Measurements from ENCODE around the gene MYEF2. TPM values are rescaled to one million over a fixed set of nuclear protein-coding genes. Genes with fewer than 3 reads are reported as not detected.

The MYEF2 gene
- total and polyA plus RNA-seq, 2 of the 8 experiments (the other 6 are each of a cell fraction or from before 2014, with no cell fraction given) = 18.9 to 79.2 TPM

- TF ChIP-seq CTCF (IDR thresholded peaks at IDR 0.05; ENCODE audit: control extremely low read depth in 1 of 3, insufficient read depth in 1 of 3, low read depth in 1 of 3, low read length in 3 of 3) (no peak), E2F6 (IDR thresholded peaks at IDR 0.05) (no peak), EP300 (IDR thresholded peaks at IDR 0.05; ENCODE audit: borderline replicate concordance in 1 of 2, low read depth in 2 of 2, low read length in 2 of 2) (0 out of 3 replicates have a peak, but pooled peaks of 1 of the 2 experiments have one; percentile 17), RBBP5 (IDR thresholded peaks at IDR 0.05; ENCODE audit: borderline replicate concordance, low read depth, low read length) (no peak), TAF7 (optimal IDR thresholded peaks at IDR 0.05; ENCODE audit: borderline replicate concordance, low read depth, low read length) (peak; percentile 45), YY1 (IDR thresholded peaks at IDR 0.05; ENCODE audit: low read depth, low read length) (no peak), BACH1 (IDR thresholded peaks at IDR 0.05; ENCODE audit: low read length) (no peak), RAD21 (IDR thresholded peaks at IDR 0.05 in 1 of 2, conservative IDR thresholded peaks at IDR 0.05 in 1 of 2; ENCODE audit: low read depth in 2 of 2, low read length in 2 of 2) (peak in 1 of 2 experiments; percentile 19; a peak in 1 of 4 replicates), SIN3A (conservative IDR thresholded peaks at IDR 0.05 in 1 of 2, IDR thresholded peaks at IDR 0.05 in 1 of 2; ENCODE audit: low read depth in 1 of 2, low read length in 2 of 2) (peak; percentile 99), SAP30 (IDR thresholded peaks at IDR 0.05; ENCODE audit: insufficient read depth, insufficient replicate concordance, low read length) (peak; percentile 95), KDM1A (IDR thresholded peaks at IDR 0.05; ENCODE audit: borderline replicate concordance, low read length) (no peak), BCL11A (IDR thresholded peaks at IDR 0.05; ENCODE audit: low read depth in 2 of 2, low read length in 2 of 2) (no peak)
Measured at GRCh38 chr15:48190932-48191573, 13.0 kb upstream of the MYEF2 start (continued).
